Activated gamma-delta T cell (primary cell): ENCODE data around the gene TAS2R39.
"Not testable (repeated sequence)": the region's sequence is repeated elsewhere in the genome, so short reads cannot be mapped to it uniquely, and the experiment has no call there.

Experiments used
- DNase-seq: peaks from one replicate; lab custom pipeline; 2025; lab: John Stamatoyannopoulos, UW
- total RNA-seq, 2 donors: gene quantifications; one replicate each; lab custom pipeline; 2026; lab: John Stamatoyannopoulos, UW

Gene TAS2R39
- total RNA-seq = 0 reads per million in 2 donors

- no peak for DNase-seq
These were observed at the start of gene TAS2R39 for GRCh38 chr7:143183024-143183423. TAS2R39 (plus strand) TSS chr7:143183419; CDS start chr7:143183419, 0 bp downstream.

DNA sequence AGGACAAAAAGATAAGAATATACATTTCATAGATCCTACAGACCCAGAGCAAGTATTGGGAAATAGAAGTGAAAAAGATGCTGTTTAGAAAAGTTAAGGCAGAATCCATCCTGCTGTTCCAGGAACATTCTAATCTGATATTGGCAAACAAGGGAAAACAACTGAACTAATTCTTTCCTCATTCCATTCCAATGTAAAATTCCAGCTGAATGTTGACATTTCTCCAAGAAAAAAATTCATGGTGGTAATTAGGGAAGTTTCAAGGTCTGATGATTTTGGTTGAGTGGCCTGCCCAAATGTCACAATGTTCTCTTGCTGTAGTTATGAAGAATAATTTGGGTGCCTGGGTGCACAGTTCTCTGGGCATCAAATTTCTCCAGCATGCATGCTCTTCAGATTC, 36.1 kb upstream of the TAS2R39 start:
- no peak for DNase-seq

- no peak for DNase-seq
These were observed 35.2 kb upstream of the TAS2R39 start for GRCh38 chr7:143148050-143148449.

DNA sequence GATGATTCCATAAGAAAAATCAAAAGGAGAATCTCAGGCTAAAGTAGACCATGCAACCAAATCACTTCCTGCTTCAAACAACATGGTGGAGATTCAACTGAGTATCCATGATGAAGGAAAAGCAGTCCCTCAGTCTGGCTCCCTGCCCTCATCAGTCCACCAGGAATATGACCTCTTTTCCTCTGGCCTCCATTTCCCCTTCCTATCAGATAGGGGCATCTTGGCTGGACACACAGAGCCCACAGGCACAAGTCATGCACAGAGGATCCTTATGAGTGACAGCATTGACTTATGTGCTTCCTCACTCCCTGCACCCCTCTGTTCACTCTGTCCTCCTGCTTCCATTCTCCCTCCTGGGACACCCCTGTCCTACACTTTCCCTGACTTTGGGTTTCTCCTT, 34.6 kb upstream of the TAS2R39 start:
- no peak for DNase-seq

- DNase-seq = not testable (repeated sequence)
These were observed 32.5 kb upstream of the TAS2R39 start for GRCh38 chr7:143150696-143151095.

DNA sequence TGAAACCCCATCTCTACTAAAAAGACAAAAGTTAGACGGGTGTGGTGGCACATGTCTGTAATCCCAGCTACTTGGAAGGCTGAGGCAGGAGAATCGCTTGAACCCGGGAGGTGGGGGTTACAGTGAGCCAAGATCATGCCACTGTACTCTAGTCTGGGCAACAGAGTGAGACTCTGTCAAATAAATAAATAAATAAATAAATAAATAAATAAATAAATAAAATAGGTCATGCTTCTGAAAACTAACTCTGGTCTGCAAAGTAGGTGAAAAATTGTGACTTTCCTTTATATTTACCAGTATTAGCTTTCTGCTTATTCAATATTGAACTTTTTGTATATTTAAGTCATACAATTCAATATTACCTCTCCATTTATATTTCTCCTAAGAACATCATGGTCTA, 24.6 kb upstream of the TAS2R39 start:
- not testable (repeated sequence) for DNase-seq

DNA sequence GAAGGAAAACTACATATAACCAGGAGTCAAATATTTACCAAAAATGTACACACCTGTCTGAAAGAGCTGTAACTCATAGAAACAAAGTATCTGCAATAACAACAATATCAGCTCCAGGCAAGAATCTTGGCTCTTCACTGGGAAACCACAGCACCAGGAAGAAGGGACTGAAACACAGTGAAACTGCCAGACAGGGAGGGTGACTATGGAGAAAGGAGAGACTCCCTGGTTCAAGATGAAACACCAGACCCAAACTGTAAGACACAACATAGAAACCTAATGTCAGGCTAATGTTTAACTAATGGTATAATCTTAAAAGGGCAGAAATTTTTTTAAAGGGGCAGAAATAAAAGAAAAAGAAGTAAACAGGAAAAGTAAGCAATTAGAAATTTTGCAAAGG, 11.5 kb upstream of the TAS2R39 start:
- DNase-seq = no peak

GRCh38 chr7:143172354-143172753, 10.9 kb upstream of the TAS2R39 start:
- DNase-seq = no peak

DNA sequence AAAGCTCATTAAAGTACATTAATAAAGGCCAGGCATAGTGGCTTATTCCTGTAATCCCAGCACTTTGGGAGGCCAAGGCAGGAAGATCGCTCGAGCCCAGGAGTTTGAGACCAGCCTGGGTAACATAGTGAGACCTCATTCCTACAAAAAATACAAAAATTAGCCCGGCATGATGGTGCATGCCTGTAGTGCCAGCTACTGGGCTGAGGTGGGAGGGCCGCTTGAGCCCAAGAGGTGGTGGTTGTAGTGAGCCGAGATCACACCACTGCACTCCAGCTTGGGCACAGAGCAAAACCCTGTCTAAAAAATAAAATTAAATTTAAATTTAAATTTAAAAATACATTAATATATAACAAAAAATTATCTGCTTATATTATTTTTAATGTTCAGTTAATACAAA, 7.1 kb upstream of the TAS2R39 start:
- DNase-seq = no peak

GRCh38 chr7:143177374-143178119, 5.7 kb upstream of the TAS2R39 start:
- no peak for DNase-seq

- not testable (repeated sequence) for DNase-seq
These were observed 2.4 kb upstream of the TAS2R39 start for GRCh38 chr7:143180771-143181170.

- no peak for DNase-seq
These were observed 1.9 kb upstream of the TAS2R39 start for GRCh38 chr7:143181349-143181748.

GRCh38 chr7:143185551-143185950, 2.3 kb downstream of the TAS2R39 start:
- DNase-seq = no peak

GRCh38 chr7:143188994-143189393, 5.8 kb downstream of the TAS2R39 start:
- no peak for DNase-seq

DNA sequence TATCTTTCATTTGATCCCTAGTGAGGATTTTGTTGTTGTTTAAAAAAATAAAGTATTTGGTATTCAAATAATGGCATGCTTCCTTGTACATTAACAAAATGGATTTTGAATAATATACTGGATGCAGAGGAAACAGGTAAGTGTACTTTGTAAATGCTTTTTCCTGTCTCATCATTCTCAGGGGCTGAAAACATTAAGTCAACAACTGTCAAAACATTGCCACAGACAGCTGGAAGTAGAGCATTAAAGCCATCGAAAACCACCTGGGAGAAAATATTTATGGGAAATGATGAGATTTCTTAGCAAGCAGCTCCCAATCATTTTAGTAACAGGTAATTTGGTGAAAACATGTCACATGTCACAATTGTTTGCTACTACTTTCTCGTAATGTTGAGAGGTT, 10.7 kb downstream of the TAS2R39 start:
- DNase-seq = no peak

GRCh38 chr7:143199040-143199439, 15.8 kb downstream of the TAS2R39 start:
- DNase-seq = no peak

DNA sequence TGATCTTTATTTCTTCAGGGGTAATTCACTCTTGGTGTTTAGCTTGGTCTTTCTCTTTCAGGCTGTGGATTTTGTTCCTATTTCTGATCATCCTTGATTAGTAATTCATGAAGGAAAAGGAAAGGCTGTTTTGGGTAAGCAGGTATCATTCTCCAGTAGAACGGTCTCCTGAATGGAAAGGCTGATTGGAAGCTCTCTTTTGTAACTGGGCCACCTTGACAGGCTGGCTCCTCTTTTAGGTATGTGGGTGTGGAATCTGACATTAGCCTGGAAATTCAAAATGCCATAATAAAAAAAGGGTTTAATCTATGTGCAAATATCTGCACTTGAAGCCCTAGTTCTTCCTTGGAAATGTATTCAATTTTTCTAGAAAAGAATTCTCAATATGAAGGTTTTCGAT, 18.9 kb downstream of the TAS2R39 start:
- no peak for DNase-seq

DNA sequence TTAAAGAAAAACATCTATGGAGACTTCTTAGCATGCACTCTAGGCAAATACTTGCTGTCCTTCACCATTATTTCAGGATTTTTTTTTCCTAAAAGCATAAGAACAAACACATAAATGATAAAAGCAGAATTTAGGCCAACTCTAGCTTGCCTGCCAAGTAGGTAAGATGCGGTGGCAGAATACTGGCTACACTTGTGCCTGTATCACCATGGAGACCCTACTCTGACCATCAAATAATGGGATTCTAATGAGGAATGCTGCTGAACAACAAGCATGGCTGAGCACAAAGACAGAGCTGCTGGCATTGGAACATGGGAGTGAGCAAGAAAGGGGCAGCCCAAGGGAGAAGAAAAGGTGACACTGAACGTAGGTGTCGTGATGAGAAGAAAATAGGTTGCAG, 20.2 kb downstream of the TAS2R39 start:
- DNase-seq = no peak

- no peak for DNase-seq
These were observed 22.5 kb downstream of the TAS2R39 start for GRCh38 chr7:143205560-143206293.

DNA sequence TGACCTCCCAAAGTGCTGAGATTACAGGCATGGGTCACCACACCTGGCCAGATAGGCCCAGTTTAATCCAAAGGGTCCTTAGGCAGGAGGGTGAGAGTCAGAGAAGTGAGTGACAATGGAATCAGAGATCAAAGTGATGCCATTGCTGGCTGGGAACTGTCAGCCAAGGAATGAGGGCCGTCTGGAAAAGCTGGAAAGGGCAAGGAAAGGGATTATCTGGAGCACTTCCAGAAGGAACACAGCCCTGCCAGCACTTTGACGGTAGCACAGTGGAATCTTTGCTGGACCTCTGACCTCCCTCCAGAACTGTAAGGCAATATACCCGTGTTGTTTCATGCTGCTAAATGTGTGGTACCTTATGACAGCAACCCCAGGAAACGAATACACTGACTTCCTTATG, 27.3 kb downstream of the TAS2R39 start:
- no peak for DNase-seq

DNA sequence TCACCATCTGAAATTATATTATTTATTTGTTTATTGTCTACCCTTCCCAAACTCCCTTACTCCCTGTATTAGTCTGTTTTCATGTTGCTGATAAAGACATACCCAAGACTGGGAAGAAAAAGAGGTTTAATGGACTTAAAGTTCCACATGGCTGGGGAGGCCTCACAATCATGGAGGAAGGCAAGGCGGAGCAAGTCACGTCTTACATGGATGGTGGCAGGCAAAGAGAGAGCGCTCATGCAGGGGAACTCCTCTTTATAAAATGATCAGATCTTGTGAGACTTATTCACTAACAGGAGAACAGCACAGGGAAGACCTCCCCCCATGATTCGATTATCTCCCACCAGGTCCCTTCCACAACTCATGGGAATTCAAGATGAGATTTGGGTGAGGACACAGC, 30.3 kb downstream of the TAS2R39 start:
- DNase-seq = not testable (repeated sequence)

- DNase-seq = no peak
These were observed 31.8 kb downstream of the TAS2R39 start for GRCh38 chr7:143214789-143215679.
